NCI-H187 treated with DMSO at 0.1 percent for 48 hours (cell line): ENCODE measurements around the gene PTGER2.

ENCODE experiments used
- DNase-seq: peaks from one replicate; lab custom pipeline; 2025; lab: John Stamatoyannopoulos, UW

Gene PTGER2

DNA sequence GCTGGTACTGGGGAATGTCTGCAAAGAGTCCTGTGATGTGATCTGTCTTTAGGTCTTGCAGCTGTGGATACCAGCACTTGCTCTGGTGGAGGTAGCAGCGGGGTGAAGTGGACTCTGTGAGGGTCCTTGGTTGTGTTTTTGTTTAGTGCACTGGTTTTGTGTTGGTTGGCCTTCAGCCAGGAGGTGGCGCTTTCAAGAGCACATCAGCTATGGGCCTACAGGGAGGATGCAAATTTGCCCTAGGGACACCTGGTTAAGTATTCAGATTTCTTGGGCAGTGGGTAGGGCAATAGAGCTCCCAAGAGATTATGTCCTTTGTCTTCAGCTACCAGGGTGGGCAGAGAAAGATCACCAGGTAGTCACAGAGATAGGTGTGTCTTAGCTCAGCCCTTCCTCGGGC lies 63.8 kb downstream of the PTGER2 start:
- DNase-seq: no peak
